Gastrocnemius medialis (tissue), 4 donors: ENCODE data around the gene ZNF208. TPM values are rescaled to one million over a fixed set of nuclear protein-coding genes. Genes with fewer than 3 reads are reported as not detected.
"Not testable (repeated sequence)": the region's sequence is repeated elsewhere in the genome, so short reads cannot be mapped to it uniquely, and the experiment has no call there.

Experiments used
- ATAC-seq, 2 donors: fragments of 150-250 bp; one replicate each; pipeline ENCODE4 v1.9.1; 2016
- DNase-seq, 2 donors: peaks; one replicate each; pipeline ENCODE4 v3.0.0-alpha.2; 2019
- H3K27ac ChIP-seq, 4 donors: fragments of 200-600 bp; sonication (generic); 1 replicate in 1 of 4; 2 replicates in 3 of 4; pipeline ENCODE4 v1.5.1; 2016 to 2018; ENCODE audit warnings: mild to moderate bottlenecking in 2 of 4, moderate library complexity in 1 of 4
- H3K27me3 ChIP-seq, 3 donors: fragments of 200-600 bp; sonication (generic) in 2 of 3; 1 replicate in 1 of 3; 2 replicates in 2 of 3; pipeline versions ENCODE4 v1.5.1 to v1.6.0; 2016 to 2019; ENCODE audit warnings: mild to moderate bottlenecking in 1 of 3, moderate library complexity in 1 of 3
- H3K36me3 ChIP-seq, 2 donors: fragments of 200-600 bp; sonication (generic) in 1 of 2; one replicate each; pipeline ENCODE4 v1.5.1; 2017 to 2018
- H3K4me1 ChIP-seq, 2 donors: fragments of 200-600 bp; sonication (generic) in 1 of 2; one replicate each; pipeline ENCODE4 v1.5.1; 2016 to 2017; ENCODE audit warnings: mild to moderate bottlenecking in 2 of 2
- H3K4me3 ChIP-seq, 4 donors: fragments of 200-600 bp; sonication (generic) in 3 of 4; 1 replicate in 1 of 4; 2 replicates in 3 of 4; pipeline ENCODE4 v1.5.1; 2016 to 2019; ENCODE audit warnings: mild to moderate bottlenecking in 2 of 4
- H3K9me3 ChIP-seq, 3 donors: fragments of 200-600 bp; sonication (generic) in 2 of 3; 1 replicate in 1 of 3; 2 replicates in 2 of 3; pipeline ENCODE4 v1.5.1; 2016 to 2019
- CTCF ChIP-seq, 5 experiments: fragments of 450-650 bp in 3 of 5; fragments of 200-600 bp in 2 of 5; sonication (generic) in 2 of 5; IDR thresholded peaks in 4 of 5; conservative IDR thresholded peaks in 1 of 5; 1 replicate in 4 of 5; 2 replicates in 1 of 5; pipeline ENCODE4 v1.5.1; 2016 to 2019; ENCODE audit warnings: antibody characterized with exemption in 5 of 5, mild to moderate bottlenecking in 3 of 5, moderate library complexity in 3 of 5
- POLR2A ChIP-seq, 2 donors: fragments of 450-650 bp; IDR thresholded peaks; one replicate each; pipeline ENCODE4 v1.6.1; 2017; ENCODE audit warnings: antibody characterized with exemption in 2 of 2, mild to moderate bottlenecking in 2 of 2, moderate library complexity in 2 of 2
- in situ Hi-C, 4 donors: fragments of 200-750 bp; cut with MboI; loops; one replicate each; pipeline versions ENCODE4 v1.15.0 to v1.8.0; 2017; ENCODE audit warnings: low sequenced_read_pairs in 4 of 4
- intact Hi-C: fragments of 100-400 bp; cut with DNase I; formaldehyde crosslinking; loops from one replicate; pipeline ENCODE4 v1.15.1; 2023; ENCODE audit warnings: low total_unique reads
- total RNA-seq, 4 donors: library from RNA; depleted of rRNA; stranded (reverse); fragments of >200 nt; gene quantifications; one replicate each; pipeline versions ENCODE4 v1.1.0 to v1.2.3, GENCODE V29; 2016

Gene ZNF208
- 1 to 10 TPM in 1 of 4 donors, under 1 TPM in 2, not detected in 1; 0.15 to 2.7 (median 0.31) TPM for total RNA-seq

GRCh38 chr19:22010437-22011143 lies at the start of gene ZNF208:
Gene ZNF208 (minus strand): TSS chr19:22010943. CDS start chr19:22010794, 149 bp downstream.
- in situ Hi-C loops, H3K9me3 ChIP-seq, H3K27me3 ChIP-seq, H3K4me1 ChIP-seq, intact Hi-C loops, H3K36me3 ChIP-seq, ATAC-seq: not testable (repeated sequence)
- peak within 1 kb of the TSS in 2 of 4 donors; percentile 30 to 56 for H3K4me3 ChIP-seq
- peak within 1 kb of the TSS in 1 of 4 donors; percentile 48 for H3K27ac ChIP-seq
- DNase-seq: peak; percentile 7 to 16
- TF ChIP-seq POLR2A (IDR thresholded peaks at IDR 0.05): peak in 1 of 2 donors; percentile 28

GRCh38 chr19:22052644-22053013 lies 41.9 kb upstream of the ZNF208 start:
- no peaks in the 10 kb centered on the region for H3K9me3 ChIP-seq
- no peaks in the 10 kb centered on the region for H3K36me3 ChIP-seq
- DNase-seq: no peak
- TF ChIP-seq CTCF (IDR thresholded peaks at IDR 0.05 in 4 of 5, conservative IDR thresholded peaks at IDR 0.05 in 1 of 5) (no peak), POLR2A (IDR thresholded peaks at IDR 0.05) (peak in 1 of 2 donors; percentile 1)
- H3K4me3 ChIP-seq: peak overlapping the region; percentile 40 to 76 (median 52)
- in situ Hi-C loops: no loop called here
- H3K27ac ChIP-seq: peak overlapping the region in 1 of 4 donors; percentile 67
- intact Hi-C loops: no loop called here
- H3K4me1 ChIP-seq: no peaks in the 10 kb centered on the region
- ATAC-seq: no peak
- H3K27me3 ChIP-seq: no peaks in the 10 kb centered on the region

- intact Hi-C loops, ATAC-seq, H3K36me3 ChIP-seq, H3K4me1 ChIP-seq, H3K27ac ChIP-seq, in situ Hi-C loops, H3K4me3 ChIP-seq, DNase-seq, H3K27me3 ChIP-seq, H3K9me3 ChIP-seq: not testable (repeated sequence)
These were observed 30.4 kb upstream of the ZNF208 start for GRCh38 chr19:22041151-22041550.

- Histone ChIP-seq H3K4me1 (no peaks in the 10 kb centered on the region), H3K27me3 (no peaks in the 10 kb centered on the region), H3K36me3 (no peaks in the 10 kb centered on the region), H3K4me3 (no peak overlapping the region), H3K27ac (no peak overlapping the region), H3K9me3 (no peaks in the 10 kb centered on the region)
- DNase-seq (no peak), ATAC-seq (no peak)
- intact Hi-C loops (no loop called here), in situ Hi-C loops (no loop called here)
- TF ChIP-seq CTCF (IDR thresholded peaks at IDR 0.05 in 4 of 5, conservative IDR thresholded peaks at IDR 0.05 in 1 of 5) (no peak), POLR2A (IDR thresholded peaks at IDR 0.05) (no peak)
These were observed 19.9 kb upstream of the ZNF208 start for GRCh38 chr19:22030680-22031079.

- ATAC-seq: no peak
- no peaks in the 10 kb centered on the region for H3K4me1 ChIP-seq
- DNase-seq: no peak
- intact Hi-C loops (no loop called here), in situ Hi-C loops (no loop called here)
- H3K27ac ChIP-seq: peak overlapping the region in 1 of 4 donors; percentile 63
- no peaks in the 10 kb centered on the region for H3K27me3 ChIP-seq
- no peak for TF ChIP-seq CTCF (IDR thresholded peaks at IDR 0.05 in 4 of 5, conservative IDR thresholded peaks at IDR 0.05 in 1 of 5)
- no peak for TF ChIP-seq POLR2A (IDR thresholded peaks at IDR 0.05)
- H3K9me3 ChIP-seq: no peaks in the 10 kb centered on the region
- H3K4me3 ChIP-seq: no peak overlapping the region
- H3K36me3 ChIP-seq: no peaks in the 10 kb centered on the region
These were observed 15.9 kb upstream of the ZNF208 start for GRCh38 chr19:22026687-22027086.

GRCh38 chr19:22025539-22025938 lies 14.8 kb upstream of the ZNF208 start:
- H3K4me3 ChIP-seq, in situ Hi-C loops, H3K4me1 ChIP-seq, intact Hi-C loops, H3K36me3 ChIP-seq, H3K9me3 ChIP-seq, H3K27ac ChIP-seq, ATAC-seq, H3K27me3 ChIP-seq, DNase-seq: not testable (repeated sequence)
